ENCODE results near the gene NPFFR2.

DNA sequence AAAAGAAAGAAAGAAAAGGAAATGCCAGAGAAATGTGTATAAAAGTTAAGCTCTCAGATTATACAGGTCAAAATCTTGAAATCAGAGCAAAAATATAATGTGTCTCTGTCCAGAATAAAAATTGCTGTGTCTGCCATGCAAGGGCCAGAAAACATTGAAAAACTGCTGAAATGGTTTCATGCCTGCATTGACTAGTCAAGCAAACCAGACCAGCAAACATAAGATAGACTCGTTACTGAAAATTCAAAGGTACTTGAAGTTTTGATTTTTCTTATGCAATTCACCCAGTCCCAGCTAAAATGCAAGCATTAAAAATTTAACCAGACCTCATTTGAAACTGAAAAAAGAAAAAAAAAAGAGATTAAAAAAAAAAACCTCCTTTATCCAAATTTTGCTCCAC lies 37.2 kb upstream of the NPFFR2 start:
- TF ChIP-seq POLR2AphosphoS5 (IDR thresholded peaks at IDR 0.05; ENCODE audit: low read depth) (no peak), EZH2 (IDR thresholded peaks at IDR 0.05; ENCODE audit: low read depth, unreplicated experiment) (no peak), JUNB (IDR thresholded peaks at IDR 0.05; ENCODE audit: unreplicated experiment) (no peak)
- TF ChIP-seq, protein P1, sequence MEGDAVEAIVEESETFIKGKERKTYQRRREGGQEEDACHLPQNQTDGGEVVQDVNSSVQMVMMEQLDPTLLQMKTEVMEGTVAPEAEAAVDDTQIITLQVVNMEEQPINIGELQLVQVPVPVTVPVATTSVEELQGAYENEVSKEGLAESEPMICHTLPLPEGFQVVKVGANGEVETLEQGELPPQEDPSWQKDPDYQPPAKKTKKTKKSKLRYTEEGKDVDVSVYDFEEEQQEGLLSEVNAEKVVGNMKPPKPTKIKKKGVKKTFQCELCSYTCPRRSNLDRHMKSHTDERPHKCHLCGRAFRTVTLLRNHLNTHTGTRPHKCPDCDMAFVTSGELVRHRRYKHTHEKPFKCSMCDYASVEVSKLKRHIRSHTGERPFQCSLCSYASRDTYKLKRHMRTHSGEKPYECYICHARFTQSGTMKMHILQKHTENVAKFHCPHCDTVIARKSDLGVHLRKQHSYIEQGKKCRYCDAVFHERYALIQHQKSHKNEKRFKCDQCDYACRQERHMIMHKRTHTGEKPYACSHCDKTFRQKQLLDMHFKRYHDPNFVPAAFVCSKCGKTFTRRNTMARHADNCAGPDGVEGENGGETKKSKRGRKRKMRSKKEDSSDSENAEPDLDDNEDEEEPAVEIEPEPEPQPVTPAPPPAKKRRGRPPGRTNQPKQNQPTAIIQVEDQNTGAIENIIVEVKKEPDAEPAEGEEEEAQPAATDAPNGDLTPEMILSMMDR (conservative IDR thresholded peaks at IDR 0.05; ENCODE audit: low read depth in 2 of 2): no peak
- TF ChIP-seq, protein P2, sequence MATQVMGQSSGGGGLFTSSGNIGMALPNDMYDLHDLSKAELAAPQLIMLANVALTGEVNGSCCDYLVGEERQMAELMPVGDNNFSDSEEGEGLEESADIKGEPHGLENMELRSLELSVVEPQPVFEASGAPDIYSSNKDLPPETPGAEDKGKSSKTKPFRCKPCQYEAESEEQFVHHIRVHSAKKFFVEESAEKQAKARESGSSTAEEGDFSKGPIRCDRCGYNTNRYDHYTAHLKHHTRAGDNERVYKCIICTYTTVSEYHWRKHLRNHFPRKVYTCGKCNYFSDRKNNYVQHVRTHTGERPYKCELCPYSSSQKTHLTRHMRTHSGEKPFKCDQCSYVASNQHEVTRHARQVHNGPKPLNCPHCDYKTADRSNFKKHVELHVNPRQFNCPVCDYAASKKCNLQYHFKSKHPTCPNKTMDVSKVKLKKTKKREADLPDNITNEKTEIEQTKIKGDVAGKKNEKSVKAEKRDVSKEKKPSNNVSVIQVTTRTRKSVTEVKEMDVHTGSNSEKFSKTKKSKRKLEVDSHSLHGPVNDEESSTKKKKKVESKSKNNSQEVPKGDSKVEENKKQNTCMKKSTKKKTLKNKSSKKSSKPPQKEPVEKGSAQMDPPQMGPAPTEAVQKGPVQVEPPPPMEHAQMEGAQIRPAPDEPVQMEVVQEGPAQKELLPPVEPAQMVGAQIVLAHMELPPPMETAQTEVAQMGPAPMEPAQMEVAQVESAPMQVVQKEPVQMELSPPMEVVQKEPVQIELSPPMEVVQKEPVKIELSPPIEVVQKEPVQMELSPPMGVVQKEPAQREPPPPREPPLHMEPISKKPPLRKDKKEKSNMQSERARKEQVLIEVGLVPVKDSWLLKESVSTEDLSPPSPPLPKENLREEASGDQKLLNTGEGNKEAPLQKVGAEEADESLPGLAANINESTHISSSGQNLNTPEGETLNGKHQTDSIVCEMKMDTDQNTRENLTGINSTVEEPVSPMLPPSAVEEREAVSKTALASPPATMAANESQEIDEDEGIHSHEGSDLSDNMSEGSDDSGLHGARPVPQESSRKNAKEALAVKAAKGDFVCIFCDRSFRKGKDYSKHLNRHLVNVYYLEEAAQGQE (IDR thresholded peaks at IDR 0.05; ENCODE audit: unreplicated experiment): no peak

Data from GM23338 (cell line).